ENCODE data around the gene FCN1.

- TF ChIP-seq CTCF (IDR thresholded peaks at IDR 0.05; ENCODE audit: poor library complexity), result no peak
- no peak for TF ChIP-seq EZH2phosphoT487 (IDR thresholded peaks at IDR 0.05; ENCODE audit: low read depth, severe bottlenecking, unreplicated experiment)
Observed at GRCh38 chr9:134858051-134858841, 59.5 kb downstream of the FCN1 start.
